Activated naive CD8-positive, alpha-beta T cell treated with anti-CD3 and anti-CD28 coated beads, Interleukin-2, amount 10 ng/mL, durations not matched to agents 7 days and 5 days (primary cell): ENCODE measurements around the gene GXYLT1. TPM values are rescaled to one million over a fixed set of nuclear protein-coding genes. Genes with fewer than 3 reads are reported as not detected.

Source experiments
- ATAC-seq: fragments of 150-1000 bp; cut with Tn5 transposase; one replicate; pipeline ENCODE4 v1.10.0; 2021; ENCODE audit warnings: low read depth, moderate library complexity
- POLR2A ChIA-PET: fragments of 350-600 bp; sonication (Branson Sonifier 250); formaldehyde crosslinking; loops from one replicate; lab custom pipeline; 2021; ENCODE audit warnings: antibody characterized with exemption; lab: Charles Lee
- DNase-seq: peaks from one replicate; pipeline ENCODE4 v3.0.0; 2021
- H3K27ac Mint-ChIP-seq: one replicate; pipeline ENCODE4 v1.8.0; 2022; ENCODE audit warnings: mild to moderate bottlenecking, mixed read lengths
- H3K27me3 Mint-ChIP-seq: one replicate; pipeline ENCODE4 v1.8.0; 2022; ENCODE audit warnings: mild to moderate bottlenecking, moderate library complexity, mixed read lengths
- H3K36me3 Mint-ChIP-seq: one replicate; pipeline ENCODE4 v1.8.0; 2021; ENCODE audit warnings: mild to moderate bottlenecking, mixed read lengths
- H3K4me1 Mint-ChIP-seq: one replicate; pipeline ENCODE4 v1.8.0; 2021; ENCODE audit warnings: mixed read lengths
- H3K4me3 Mint-ChIP-seq: one replicate; pipeline ENCODE4 v1.8.0; 2022; ENCODE audit warnings: mild to moderate bottlenecking, moderate library complexity, mixed read lengths
- H3K9me3 Mint-ChIP-seq: one replicate; pipeline ENCODE4 v1.8.0; 2021; ENCODE audit warnings: mixed read lengths
- total RNA-seq, 2 experiments: library from RNA; stranded (reverse); gene quantifications; one replicate each; pipeline ENCODE4 v1.2.3, GENCODE V29; 2021

Gene GXYLT1
- total RNA-seq, 2 experiments from 2014 or later = 9.0 TPM

DNA sequence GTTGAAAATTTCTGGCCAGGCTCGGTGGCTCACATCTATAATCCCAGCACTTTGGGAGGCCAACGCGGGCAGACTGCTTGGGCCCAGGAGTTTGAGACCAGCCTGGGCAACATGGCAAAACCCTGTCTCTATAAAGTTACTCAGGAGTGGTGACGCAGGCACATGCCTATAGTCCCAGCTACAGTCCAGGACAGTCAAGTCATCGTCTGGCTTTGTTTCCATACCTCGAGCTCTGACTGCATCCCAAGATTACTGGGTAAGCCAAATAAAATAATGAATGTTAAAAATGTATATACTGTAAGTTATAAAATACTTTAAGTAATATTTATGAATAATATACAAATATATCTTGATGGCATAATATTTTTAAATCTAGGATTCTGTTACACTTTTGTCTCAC, 23.0 kb upstream of the GXYLT1 start:
- no peak for ATAC-seq
- Mint-ChIP-seq H3K27me3 (no peaks in the 10 kb centered on the region), H3K4me3 (no peak overlapping the region), H3K36me3 (peaks cover 27% of the 10 kb centered on the region), H3K9me3 (peaks cover 1% of the 10 kb centered on the region), H3K4me1 (peaks cover 4% of the 10 kb centered on the region), H3K27ac (no peak overlapping the region)
- POLR2A ChIA-PET = no interaction called here
- no peak for DNase-seq

DNA sequence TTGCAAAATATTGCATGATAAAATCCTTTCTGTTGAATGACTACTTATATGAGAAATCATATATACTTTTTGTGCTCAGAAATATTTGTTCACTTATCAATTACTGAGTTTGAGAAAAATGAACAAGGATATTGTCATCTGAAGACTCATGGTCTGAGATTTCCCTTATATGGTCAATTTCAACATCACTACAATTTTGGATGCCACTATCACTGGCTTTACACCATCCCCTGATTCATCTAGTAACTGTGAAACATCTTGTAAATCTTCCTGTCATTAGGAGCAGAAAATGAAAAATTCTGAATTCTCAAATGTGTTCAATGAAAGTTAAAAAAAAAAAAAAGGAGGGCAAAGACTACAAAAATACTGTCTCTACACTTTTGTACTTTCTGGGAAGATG, 21.8 kb upstream of the GXYLT1 start:
- ATAC-seq (no peak), DNase-seq (no peak)
- no peak overlapping the region for H3K27ac Mint-ChIP-seq
- peaks cover 9% of the 10 kb centered on the region for H3K4me1 Mint-ChIP-seq
- H3K9me3 Mint-ChIP-seq = peaks cover 1% of the 10 kb centered on the region
- no peaks in the 10 kb centered on the region for H3K27me3 Mint-ChIP-seq
- POLR2A ChIA-PET = no interaction called here
- H3K4me3 Mint-ChIP-seq = no peak overlapping the region
- peaks cover 22% of the 10 kb centered on the region for H3K36me3 Mint-ChIP-seq

DNA sequence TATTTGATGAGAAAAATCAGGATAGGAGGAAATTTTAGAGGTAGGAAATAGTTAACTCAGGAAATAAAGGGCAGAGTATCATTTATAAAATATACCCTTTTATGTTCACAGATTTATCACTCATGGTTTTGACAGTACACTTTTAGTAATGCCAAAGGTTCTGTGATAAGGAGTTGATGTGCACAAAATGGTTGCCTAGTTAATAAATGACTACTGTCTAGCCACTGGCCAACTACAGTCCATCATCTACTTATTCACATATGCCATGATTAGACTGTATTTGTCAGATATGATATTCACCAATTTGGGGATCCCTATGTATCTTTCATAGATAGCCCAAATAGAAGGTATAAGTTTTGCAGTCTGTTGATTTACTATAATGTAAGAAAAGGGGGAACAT, 19.2 kb upstream of the GXYLT1 start:
- peaks cover 11% of the 10 kb centered on the region for H3K36me3 Mint-ChIP-seq
- POLR2A ChIA-PET = no interaction called here
- no peak for ATAC-seq
- no peak for DNase-seq
- peaks cover 1% of the 10 kb centered on the region for H3K9me3 Mint-ChIP-seq
- H3K27ac Mint-ChIP-seq = no peak overlapping the region
- H3K4me3 Mint-ChIP-seq = no peak overlapping the region
- H3K27me3 Mint-ChIP-seq = no peaks in the 10 kb centered on the region
- peaks cover 10% of the 10 kb centered on the region for H3K4me1 Mint-ChIP-seq

GRCh38 chr12:42162965-42163364, 18.3 kb upstream of the GXYLT1 start:
- peaks cover 10% of the 10 kb centered on the region for H3K4me1 Mint-ChIP-seq
- DNase-seq = no peak
- peaks cover 12% of the 10 kb centered on the region for H3K36me3 Mint-ChIP-seq
- H3K27me3 Mint-ChIP-seq = no peaks in the 10 kb centered on the region
- no peak overlapping the region for H3K27ac Mint-ChIP-seq
- POLR2A ChIA-PET = no interaction called here
- H3K4me3 Mint-ChIP-seq = no peak overlapping the region
- no peak for ATAC-seq
- peaks cover 1% of the 10 kb centered on the region for H3K9me3 Mint-ChIP-seq

DNA sequence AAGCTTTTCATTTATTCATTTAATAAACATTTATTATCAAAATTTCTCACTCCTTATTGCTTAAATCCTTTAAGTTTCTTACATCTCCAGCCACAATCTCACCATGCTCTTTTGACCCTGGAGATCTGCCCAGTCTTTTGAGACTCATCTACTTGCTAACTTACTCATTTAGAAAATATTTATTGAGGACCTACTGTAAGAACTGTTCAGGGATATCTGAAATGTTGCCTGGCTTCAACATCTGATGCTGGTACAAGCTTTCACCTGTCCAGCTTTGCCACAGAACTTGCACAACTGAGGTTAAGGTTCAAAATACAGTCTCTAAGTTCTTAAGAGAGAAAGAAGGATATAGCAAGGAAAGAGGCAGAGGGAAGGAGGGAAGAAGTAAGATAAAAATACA, 17.5 kb upstream of the GXYLT1 start:
- ATAC-seq = no peak
- no peak overlapping the region for H3K27ac Mint-ChIP-seq
- POLR2A ChIA-PET = no interaction called here
- no peaks in the 10 kb centered on the region for H3K27me3 Mint-ChIP-seq
- H3K9me3 Mint-ChIP-seq = peaks cover 1% of the 10 kb centered on the region
- DNase-seq = no peak
- no peak overlapping the region for H3K4me3 Mint-ChIP-seq
- peaks cover 10% of the 10 kb centered on the region for H3K4me1 Mint-ChIP-seq
- H3K36me3 Mint-ChIP-seq = peaks cover 12% of the 10 kb centered on the region

DNA sequence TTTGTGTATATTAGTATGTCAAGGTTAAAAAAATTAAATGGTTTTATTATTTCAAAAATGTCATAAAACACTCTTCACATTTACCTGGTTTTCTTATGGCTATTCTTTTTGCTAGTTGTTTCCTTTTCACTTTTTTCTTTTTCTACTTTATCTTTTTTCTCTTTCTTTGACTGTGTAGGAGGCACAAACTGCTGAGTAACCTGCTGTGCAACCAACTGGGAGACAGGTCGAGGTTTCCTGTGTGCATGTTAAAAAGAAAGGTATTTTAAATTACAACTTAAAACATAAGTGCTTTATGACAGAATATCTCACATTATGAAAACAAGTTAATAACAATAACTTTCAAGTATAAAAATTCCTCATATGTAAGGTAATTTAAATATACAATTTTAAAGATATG, 16.9 kb upstream of the GXYLT1 start:
- POLR2A ChIA-PET = no interaction called here
- Mint-ChIP-seq H3K9me3 (peaks cover 1% of the 10 kb centered on the region), H3K27me3 (no peaks in the 10 kb centered on the region), H3K4me1 (peaks cover 10% of the 10 kb centered on the region), H3K27ac (no peak overlapping the region), H3K4me3 (no peak overlapping the region), H3K36me3 (peaks cover 12% of the 10 kb centered on the region)
- no peak for ATAC-seq
- no peak for DNase-seq

GRCh38 chr12:42156232-42156631, 11.6 kb upstream of the GXYLT1 start:
- Mint-ChIP-seq H3K27me3 (peaks cover 4% of the 10 kb centered on the region), H3K9me3 (no peaks in the 10 kb centered on the region), H3K4me1 (no peaks in the 10 kb centered on the region), H3K36me3 (peaks cover 7% of the 10 kb centered on the region), H3K27ac (no peak overlapping the region), H3K4me3 (no peak overlapping the region)
- no peak for DNase-seq
- ATAC-seq = no peak
- POLR2A ChIA-PET = no interaction called here

- DNase-seq (no peak), ATAC-seq (no peak)
- H3K9me3 Mint-ChIP-seq = no peaks in the 10 kb centered on the region
- H3K27me3 Mint-ChIP-seq = peaks cover 9% of the 10 kb centered on the region
- H3K4me1 Mint-ChIP-seq = peaks cover 27% of the 10 kb centered on the region
- POLR2A ChIA-PET = interaction anchor here (1.0 to 1.6 kb wide), 3 partner anchors 23 to 92 kb away, joined by 3 to 7 read pairs (median 6); partner anchors contain the start of gene YAF2
- H3K27ac Mint-ChIP-seq = peak overlapping the region; percentile 72
- no peaks in the 10 kb centered on the region for H3K36me3 Mint-ChIP-seq
- peak overlapping the region; percentile 86 for H3K4me3 Mint-ChIP-seq
Measured at GRCh38 chr12:42145552-42146215, 1.0 kb upstream of the GXYLT1 start.

- Mint-ChIP-seq H3K9me3 (no peaks in the 10 kb centered on the region), H3K27ac (peak overlapping the region; percentile 72), H3K4me1 (peaks cover 30% of the 10 kb centered on the region), H3K4me3 (peak overlapping the region; percentile 86), H3K27me3 (peaks cover 9% of the 10 kb centered on the region), H3K36me3 (no peaks in the 10 kb centered on the region)
- ATAC-seq (no peak), DNase-seq (no peak)
- POLR2A ChIA-PET = interaction anchor here (1.0 to 1.6 kb wide), 3 partner anchors 24 to 93 kb away, joined by 3 to 7 read pairs (median 6); partner anchors contain the start of gene YAF2
Measured at GRCh38 chr12:42145197-42145549, 499 bp upstream of the GXYLT1 start.

- no peaks in the 10 kb centered on the region for H3K9me3 Mint-ChIP-seq
- DNase-seq (no peak), ATAC-seq (no peak)
- peaks cover 30% of the 10 kb centered on the region for H3K4me1 Mint-ChIP-seq
- POLR2A ChIA-PET = interaction anchor here (1.6 kb wide), 1 partner anchor 94 kb away, joined by 7 read pairs; the partner anchor contains the start of gene YAF2
- H3K36me3 Mint-ChIP-seq = no peaks in the 10 kb centered on the region
- peak overlapping the region; percentile 97 for H3K4me3 Mint-ChIP-seq
- H3K27ac Mint-ChIP-seq = peak overlapping the region; percentile 84
- H3K27me3 Mint-ChIP-seq = peaks cover 9% of the 10 kb centered on the region
Measured at GRCh38 chr12:42144158-42144407, 591 bp downstream of the GXYLT1 start.

DNA sequence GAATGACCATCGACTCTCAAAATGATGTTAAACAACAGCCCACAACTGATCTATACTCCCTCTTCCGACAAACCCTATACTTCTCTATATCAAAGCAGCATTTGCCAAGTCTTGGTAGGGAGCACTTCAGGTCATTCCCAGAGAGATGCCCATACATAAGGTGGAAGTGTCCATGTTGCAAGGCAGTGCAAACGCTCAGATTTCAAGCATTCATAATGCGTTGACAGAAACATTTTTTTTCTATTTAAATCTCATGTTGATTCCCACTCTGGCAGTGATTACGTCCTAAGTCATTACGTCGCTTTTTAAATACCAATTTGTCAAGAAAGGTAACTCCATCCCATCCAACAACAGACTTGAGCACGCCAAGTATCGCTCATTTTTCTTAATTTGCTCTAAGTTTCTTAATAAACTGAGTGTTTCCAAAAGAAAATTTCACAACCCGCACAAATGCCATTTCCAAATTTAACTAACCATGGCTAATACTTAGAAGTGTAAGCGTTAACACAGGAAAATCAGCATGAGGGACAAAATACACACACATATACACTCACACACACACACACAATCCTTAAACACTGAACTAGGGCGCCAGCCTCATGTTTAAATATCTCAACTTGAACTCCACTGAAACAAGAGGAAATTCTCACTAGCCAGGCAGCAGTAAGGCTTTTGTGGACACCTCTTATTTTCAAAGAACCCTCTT, 1.1 kb downstream of the GXYLT1 start:
- peak overlapping the region; percentile 84 for H3K27ac Mint-ChIP-seq
- H3K27me3 Mint-ChIP-seq = peaks cover 7% of the 10 kb centered on the region
- peak overlapping the region; percentile 97 for H3K4me3 Mint-ChIP-seq
- DNase-seq (no peak), ATAC-seq (no peak)
- no peaks in the 10 kb centered on the region for H3K36me3 Mint-ChIP-seq
- POLR2A ChIA-PET = interaction anchor here (1.6 kb wide), 1 partner anchor 95 kb away, joined by 7 read pairs; the partner anchor contains the start of gene YAF2
- H3K4me1 Mint-ChIP-seq = peaks cover 30% of the 10 kb centered on the region
- no peaks in the 10 kb centered on the region for H3K9me3 Mint-ChIP-seq

DNA sequence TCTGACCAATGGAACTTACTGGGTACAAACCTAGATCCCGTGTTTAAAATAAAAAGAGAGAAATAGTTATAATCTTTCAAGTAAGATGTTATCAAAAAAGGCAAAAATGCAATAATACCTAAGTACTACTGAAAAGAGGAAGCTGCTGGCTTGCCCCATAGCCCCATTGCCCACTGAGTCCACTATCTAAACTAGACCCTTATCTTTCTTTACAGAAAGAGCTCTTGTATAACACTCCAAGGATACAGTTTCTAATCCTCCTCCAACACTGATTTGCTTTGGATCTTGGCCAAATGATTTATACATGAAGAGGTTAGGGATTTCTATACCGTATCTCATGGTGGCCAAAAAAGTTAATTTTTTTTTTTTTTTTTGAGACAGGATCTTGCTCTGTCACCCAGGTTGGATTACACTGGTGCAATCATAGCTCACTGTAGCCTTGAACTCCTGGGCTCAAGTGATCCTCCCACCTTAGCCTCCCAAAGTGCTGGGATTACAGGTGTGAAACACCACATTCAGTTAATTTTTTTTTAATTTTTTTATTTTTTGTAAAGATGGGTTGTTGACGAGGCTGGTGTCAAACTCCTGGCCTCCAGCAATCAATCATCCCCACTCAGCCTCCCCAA, 2.6 kb downstream of the GXYLT1 start:
- no peak for ATAC-seq
- Mint-ChIP-seq H3K27me3 (peaks cover 5% of the 10 kb centered on the region), H3K27ac (no peak overlapping the region), H3K36me3 (no peaks in the 10 kb centered on the region), H3K9me3 (no peaks in the 10 kb centered on the region), H3K4me1 (peaks cover 32% of the 10 kb centered on the region), H3K4me3 (no peak overlapping the region)
- POLR2A ChIA-PET = no interaction called here
- no peak for DNase-seq

- no peak overlapping the region for H3K27ac Mint-ChIP-seq
- H3K4me3 Mint-ChIP-seq = no peak overlapping the region
- DNase-seq (no peak), ATAC-seq (no peak)
- peaks cover 29% of the 10 kb centered on the region for H3K4me1 Mint-ChIP-seq
- POLR2A ChIA-PET = no interaction called here
- H3K27me3 Mint-ChIP-seq = peaks cover 5% of the 10 kb centered on the region
- no peaks in the 10 kb centered on the region for H3K9me3 Mint-ChIP-seq
- no peaks in the 10 kb centered on the region for H3K36me3 Mint-ChIP-seq
Measured at GRCh38 chr12:42140901-42141300, 3.8 kb downstream of the GXYLT1 start.
